GM12891 (cell line): Measurements from ENCODE around the gene GNAQ.

Experiments used
- PAX5 ChIP-seq: IDR thresholded peaks from 2 replicates; pipeline ENCODE4 v1.6.1; 2011; ENCODE audit warnings: low read length, moderate library complexity, mild to moderate bottlenecking; ENCODE audit not compliant: insufficient read depth, severe bottlenecking
- POLR2A ChIP-seq: IDR thresholded peaks from 2 replicates; pipeline ENCODE4 v1.6.1; 2011; ENCODE audit warnings: low read depth, low read length, control low read depth
- POLR2AphosphoS5 ChIP-seq: IDR thresholded peaks from 2 replicates; pipeline ENCODE4 v1.6.1; 2011; ENCODE audit warnings: low read depth, low read length, control low read depth
- POU2F2 ChIP-seq: IDR thresholded peaks from 2 replicates; pipeline ENCODE4 v1.6.1; 2011; ENCODE audit warnings: low read depth, mild to moderate bottlenecking, control low read depth, low read length, moderate library complexity
- SPI1 ChIP-seq: IDR thresholded peaks from 2 replicates; pipeline ENCODE4 v1.6.1; 2011; ENCODE audit warnings: low read depth, low read length, control low read depth
- TAF1 ChIP-seq: IDR thresholded peaks from 2 replicates; pipeline ENCODE4 v1.6.1; 2011; ENCODE audit warnings: low read depth, low read length, control low read depth

DNA sequence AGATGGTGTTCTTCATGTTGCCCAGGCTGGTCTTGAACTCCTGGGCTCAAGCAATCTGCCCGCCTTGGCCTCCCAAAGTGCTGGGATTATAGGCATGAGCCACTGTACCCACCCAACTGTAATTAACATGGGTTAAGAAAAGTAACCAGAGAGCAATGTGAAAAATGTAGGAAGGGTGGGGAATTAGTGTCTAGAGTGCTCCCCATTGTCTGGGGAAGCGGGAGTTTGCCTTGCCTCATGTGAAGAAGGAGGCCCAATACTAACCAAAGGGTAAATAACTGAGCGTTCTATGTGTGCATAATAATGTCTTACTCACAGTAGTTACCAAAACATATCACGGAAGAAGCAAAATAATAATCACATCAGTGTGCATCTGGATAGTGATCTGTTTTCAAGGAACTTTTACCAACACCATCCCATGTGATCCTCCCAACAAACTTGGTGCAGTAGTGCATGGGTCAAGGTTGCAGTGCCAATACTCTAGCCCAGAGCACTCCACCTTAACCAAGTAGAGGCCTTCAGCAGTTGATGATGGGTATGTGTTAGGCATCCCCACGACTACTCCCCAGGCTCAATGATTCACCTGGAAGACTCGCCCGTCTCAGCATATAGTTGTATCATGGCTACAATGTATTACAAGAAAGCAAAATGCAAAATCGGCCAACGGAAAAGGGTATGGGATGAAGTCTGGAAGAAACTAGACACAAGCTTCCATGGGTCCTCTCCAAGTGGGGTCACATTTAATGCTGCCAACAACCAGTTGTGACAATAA, 26.2 kb downstream of the GNAQ start:
- no peak for TF ChIP-seq POLR2A
- no peak for TF ChIP-seq POLR2AphosphoS5
- TF ChIP-seq TAF1: no peak
- TF ChIP-seq POU2F2: no peak
- TF ChIP-seq SPI1: no peak
- no peak for TF ChIP-seq PAX5
